Measurements from ENCODE around the gene SLC48A1.

Gene SLC48A1

DNA sequence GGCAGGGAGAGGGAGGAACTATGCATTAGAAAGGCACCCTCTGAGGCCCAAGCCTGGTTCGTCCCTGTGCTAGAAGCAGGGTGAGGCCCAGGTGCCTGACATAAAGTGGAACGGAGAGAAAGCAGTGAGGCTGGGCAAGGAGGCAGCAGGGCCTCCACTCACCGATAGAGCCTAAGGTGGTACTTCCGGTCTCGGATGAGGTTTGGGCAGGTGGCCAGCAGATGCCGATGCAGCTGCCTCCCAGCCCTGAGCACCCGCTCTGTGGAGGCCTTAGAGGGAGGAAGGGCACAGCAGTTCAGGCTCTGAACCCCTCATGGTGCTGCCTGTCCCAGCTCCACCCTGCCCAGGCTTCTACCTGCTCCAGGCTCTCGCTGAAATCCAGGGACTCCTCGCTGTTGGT, 21.5 kb upstream of the SLC48A1 start:
- H3K27me3 ChIP-seq (ENCODE audit: insufficient read depth, poor library complexity, severe bottlenecking): no peaks in the 10 kb centered on the region
- TF ChIP-seq SPI1 (IDR thresholded peaks at IDR 0.05; ENCODE audit: borderline replicate concordance, low read depth) (no peak), POLR2AphosphoS5 (IDR thresholded peaks at IDR 0.05; ENCODE audit: low read depth) (no peak), GABPA (IDR thresholded peaks at IDR 0.05; ENCODE audit: low read depth) (no peak)
- TF ChIP-seq, protein P1, sequence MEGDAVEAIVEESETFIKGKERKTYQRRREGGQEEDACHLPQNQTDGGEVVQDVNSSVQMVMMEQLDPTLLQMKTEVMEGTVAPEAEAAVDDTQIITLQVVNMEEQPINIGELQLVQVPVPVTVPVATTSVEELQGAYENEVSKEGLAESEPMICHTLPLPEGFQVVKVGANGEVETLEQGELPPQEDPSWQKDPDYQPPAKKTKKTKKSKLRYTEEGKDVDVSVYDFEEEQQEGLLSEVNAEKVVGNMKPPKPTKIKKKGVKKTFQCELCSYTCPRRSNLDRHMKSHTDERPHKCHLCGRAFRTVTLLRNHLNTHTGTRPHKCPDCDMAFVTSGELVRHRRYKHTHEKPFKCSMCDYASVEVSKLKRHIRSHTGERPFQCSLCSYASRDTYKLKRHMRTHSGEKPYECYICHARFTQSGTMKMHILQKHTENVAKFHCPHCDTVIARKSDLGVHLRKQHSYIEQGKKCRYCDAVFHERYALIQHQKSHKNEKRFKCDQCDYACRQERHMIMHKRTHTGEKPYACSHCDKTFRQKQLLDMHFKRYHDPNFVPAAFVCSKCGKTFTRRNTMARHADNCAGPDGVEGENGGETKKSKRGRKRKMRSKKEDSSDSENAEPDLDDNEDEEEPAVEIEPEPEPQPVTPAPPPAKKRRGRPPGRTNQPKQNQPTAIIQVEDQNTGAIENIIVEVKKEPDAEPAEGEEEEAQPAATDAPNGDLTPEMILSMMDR (IDR thresholded peaks at IDR 0.05; ENCODE audit: insufficient read depth, low read length): no peak
- TF ChIP-seq, protein P2, sequence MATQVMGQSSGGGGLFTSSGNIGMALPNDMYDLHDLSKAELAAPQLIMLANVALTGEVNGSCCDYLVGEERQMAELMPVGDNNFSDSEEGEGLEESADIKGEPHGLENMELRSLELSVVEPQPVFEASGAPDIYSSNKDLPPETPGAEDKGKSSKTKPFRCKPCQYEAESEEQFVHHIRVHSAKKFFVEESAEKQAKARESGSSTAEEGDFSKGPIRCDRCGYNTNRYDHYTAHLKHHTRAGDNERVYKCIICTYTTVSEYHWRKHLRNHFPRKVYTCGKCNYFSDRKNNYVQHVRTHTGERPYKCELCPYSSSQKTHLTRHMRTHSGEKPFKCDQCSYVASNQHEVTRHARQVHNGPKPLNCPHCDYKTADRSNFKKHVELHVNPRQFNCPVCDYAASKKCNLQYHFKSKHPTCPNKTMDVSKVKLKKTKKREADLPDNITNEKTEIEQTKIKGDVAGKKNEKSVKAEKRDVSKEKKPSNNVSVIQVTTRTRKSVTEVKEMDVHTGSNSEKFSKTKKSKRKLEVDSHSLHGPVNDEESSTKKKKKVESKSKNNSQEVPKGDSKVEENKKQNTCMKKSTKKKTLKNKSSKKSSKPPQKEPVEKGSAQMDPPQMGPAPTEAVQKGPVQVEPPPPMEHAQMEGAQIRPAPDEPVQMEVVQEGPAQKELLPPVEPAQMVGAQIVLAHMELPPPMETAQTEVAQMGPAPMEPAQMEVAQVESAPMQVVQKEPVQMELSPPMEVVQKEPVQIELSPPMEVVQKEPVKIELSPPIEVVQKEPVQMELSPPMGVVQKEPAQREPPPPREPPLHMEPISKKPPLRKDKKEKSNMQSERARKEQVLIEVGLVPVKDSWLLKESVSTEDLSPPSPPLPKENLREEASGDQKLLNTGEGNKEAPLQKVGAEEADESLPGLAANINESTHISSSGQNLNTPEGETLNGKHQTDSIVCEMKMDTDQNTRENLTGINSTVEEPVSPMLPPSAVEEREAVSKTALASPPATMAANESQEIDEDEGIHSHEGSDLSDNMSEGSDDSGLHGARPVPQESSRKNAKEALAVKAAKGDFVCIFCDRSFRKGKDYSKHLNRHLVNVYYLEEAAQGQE (IDR thresholded peaks at IDR 0.05; ENCODE audit: insufficient replicate concordance, low read depth): no peak
- no peak overlapping the region for H3K27ac ChIP-seq (replicated peaks)
- H3K4me3 ChIP-seq (replicated peaks; ENCODE audit: insufficient read depth, low read length): no peak overlapping the region
- DNase-seq (ENCODE audit: low read depth in 1 of 2, low spot score in 1 of 2): no peak

DNA sequence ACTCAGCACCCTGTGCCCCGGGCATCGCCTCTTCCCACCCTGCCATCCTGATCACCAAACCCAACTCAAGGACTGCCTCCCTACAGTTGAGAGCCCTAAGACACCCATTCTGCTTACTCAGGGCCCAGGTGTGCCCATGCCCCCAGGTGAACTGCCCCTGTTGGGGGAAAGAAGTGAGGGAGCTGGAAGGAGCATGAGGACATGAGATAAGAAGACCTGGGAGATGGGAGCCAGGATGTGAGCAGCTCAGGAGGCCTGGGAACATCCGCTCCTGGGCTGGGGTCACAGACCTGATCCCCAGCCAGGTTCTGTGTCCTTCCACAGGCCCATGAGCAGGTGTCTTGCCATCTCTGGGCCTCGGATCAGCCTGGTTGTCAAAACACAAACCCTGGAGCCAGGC, 20.9 kb upstream of the SLC48A1 start:
- no peak for DNase-seq (ENCODE audit: low read depth in 1 of 2, low spot score in 1 of 2)
- TF ChIP-seq, protein P2 (IDR thresholded peaks at IDR 0.05; ENCODE audit: insufficient replicate concordance, low read depth): no peak
- no peak for TF ChIP-seq SPI1 (IDR thresholded peaks at IDR 0.05; ENCODE audit: borderline replicate concordance, low read depth)
- no peak overlapping the region for H3K27ac ChIP-seq (replicated peaks)
- H3K4me3 ChIP-seq (replicated peaks; ENCODE audit: insufficient read depth, low read length): no peak overlapping the region
- H3K27me3 ChIP-seq (ENCODE audit: insufficient read depth, poor library complexity, severe bottlenecking): no peaks in the 10 kb centered on the region

DNA sequence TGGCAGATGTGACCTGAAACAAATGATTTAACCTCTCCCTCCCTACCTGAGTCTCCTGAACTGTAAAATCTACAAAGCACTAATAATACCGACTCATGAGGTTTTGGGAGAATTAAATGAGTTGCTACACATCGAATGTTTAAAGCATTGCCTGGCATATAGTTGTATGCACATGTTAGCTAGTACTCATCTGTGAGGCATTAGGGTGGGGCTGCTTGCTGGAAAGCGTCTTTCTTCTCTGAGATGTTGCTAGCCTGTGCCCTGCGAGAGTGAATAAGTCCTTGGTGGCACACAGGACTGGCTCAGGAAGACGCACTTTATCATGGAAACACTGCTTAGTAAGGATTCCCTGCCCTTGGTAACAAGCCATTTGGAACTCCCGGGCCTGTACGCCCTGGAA, 20.5 kb upstream of the SLC48A1 start:
- TF ChIP-seq, protein P1 (IDR thresholded peaks at IDR 0.05; ENCODE audit: insufficient read depth, low read length): no peak
- TF ChIP-seq SPI1 (IDR thresholded peaks at IDR 0.05; ENCODE audit: borderline replicate concordance, low read depth): no peak
- no peak for TF ChIP-seq GABPA (IDR thresholded peaks at IDR 0.05; ENCODE audit: low read depth)
- TF ChIP-seq, protein P2 (IDR thresholded peaks at IDR 0.05; ENCODE audit: insufficient replicate concordance, low read depth): no peak
- TF ChIP-seq POLR2AphosphoS5 (IDR thresholded peaks at IDR 0.05; ENCODE audit: low read depth): no peak
- Histone ChIP-seq H3K27me3 (ENCODE audit: insufficient read depth, poor library complexity, severe bottlenecking) (no peaks in the 10 kb centered on the region), H3K27ac (replicated peaks) (no peak overlapping the region), H3K4me3 (replicated peaks; ENCODE audit: insufficient read depth, low read length) (no peak overlapping the region)
- no peak for DNase-seq (ENCODE audit: low read depth in 1 of 2, low spot score in 1 of 2)
